Neuronal stem cell (in vitro differentiated cells): ENCODE data around the gene MPL.
"Not testable (repeated sequence)": the region's sequence is repeated elsewhere in the genome, so short reads cannot be mapped to it uniquely, and the experiment has no call there.

Experiments used
- DNase-seq: peaks from one replicate; pipeline ENCODE4 v3.0.0-alpha.2; 2013; ENCODE audit warnings: low spot score
- H2AFZ ChIP-seq: one replicate; pipeline ENCODE4 v1.6.1; 2013; ENCODE audit warnings: mild to moderate bottlenecking, low read length, inconsistent platforms
- H2AK5ac ChIP-seq: 2 replicates; pipeline ENCODE4 v1.6.1; 2013; ENCODE audit warnings: low read depth, mild to moderate bottlenecking, inconsistent platforms, low read length, moderate library complexity, mixed read lengths
- H2BK120ac ChIP-seq: 2 replicates; pipeline ENCODE4 v1.6.1; 2013; ENCODE audit warnings: low read depth, mild to moderate bottlenecking, inconsistent platforms, low read length, moderate library complexity, mixed read lengths
- H2BK12ac ChIP-seq: one replicate; pipeline ENCODE4 v1.6.1; 2013; ENCODE audit warnings: low read length, inconsistent platforms
- H2BK15ac ChIP-seq: 2 replicates; pipeline ENCODE4 v1.6.1; 2013; ENCODE audit warnings: mild to moderate bottlenecking, low read length, inconsistent platforms, mixed read lengths
- H2BK5ac ChIP-seq: one replicate; pipeline ENCODE4 v1.6.1; 2013; ENCODE audit warnings: inconsistent platforms, mild to moderate bottlenecking, low read length, moderate library complexity
- H3K14ac ChIP-seq: one replicate; pipeline ENCODE4 v1.6.1; 2013; ENCODE audit warnings: low read length, inconsistent platforms
- H3K18ac ChIP-seq: 2 replicates; pipeline ENCODE4 v1.6.1; 2013; ENCODE audit warnings: low read length, inconsistent platforms
- H3K23ac ChIP-seq: 2 replicates; pipeline ENCODE4 v1.6.1; 2013; ENCODE audit warnings: low read depth, mild to moderate bottlenecking, mixed read lengths, low read length, inconsistent platforms; ENCODE audit not compliant: poor library complexity
- H3K27ac ChIP-seq: replicated peaks from 3 replicates; pipeline ENCODE4 v1.5.1; 2013; ENCODE audit warnings: low read length, inconsistent platforms
- H3K27me3 ChIP-seq, 3 experiments: 2 replicates each; pipeline ENCODE4 v1.6.1; 2013; ENCODE audit warnings: low read length in 3 of 3, mild to moderate bottlenecking in 2 of 3, inconsistent platforms in 1 of 3, low read depth in 1 of 3, mixed read lengths in 1 of 3, moderate library complexity in 1 of 3; ENCODE audit not compliant: control insufficient read depth in 3 of 3, insufficient read depth in 3 of 3
- H3K36me3 ChIP-seq, 2 donors: replicated peaks in 1 of 2; 2 replicates each; pipeline ENCODE4 v1.6.1; 2013; ENCODE audit warnings: low read length in 2 of 2; ENCODE audit not compliant: control insufficient read depth in 2 of 2, insufficient read depth in 2 of 2
- H3K4ac ChIP-seq: 2 replicates; pipeline ENCODE4 v1.6.1; 2013; ENCODE audit warnings: inconsistent platforms, mild to moderate bottlenecking, low read length, moderate library complexity
- H3K4me1 ChIP-seq, 2 donors: 1 replicate in 1 of 2; 2 replicates in 1 of 2; pipeline ENCODE4 v1.6.1; 2013; ENCODE audit warnings: low read length in 2 of 2, low read depth in 1 of 2; ENCODE audit not compliant: control insufficient read depth in 2 of 2, insufficient read depth in 1 of 2
- H3K4me2 ChIP-seq: one replicate; pipeline ENCODE4 v1.6.1; 2013; ENCODE audit warnings: mild to moderate bottlenecking, low read length, inconsistent platforms; ENCODE audit not compliant: insufficient read depth, poor library complexity, severe bottlenecking
- H3K4me3 ChIP-seq, 2 donors: 2 replicates each; pipeline ENCODE4 v1.5.1; 2013; ENCODE audit warnings: low read length in 2 of 2, mild to moderate bottlenecking in 2 of 2, inconsistent platforms in 1 of 2, moderate library complexity in 1 of 2
- H3K79me1 ChIP-seq: one replicate; pipeline ENCODE4 v1.6.1; 2013; ENCODE audit warnings: low read depth, mild to moderate bottlenecking, inconsistent platforms, low read length, moderate library complexity
- H3K9ac ChIP-seq: one replicate; pipeline ENCODE4 v1.6.1; 2013; ENCODE audit warnings: mild to moderate bottlenecking, low read depth, low read length, inconsistent platforms; ENCODE audit not compliant: poor library complexity
- H3K9me3 ChIP-seq, 2 donors: replicated peaks in 1 of 2; 2 replicates each; pipeline versions ENCODE3 to v1.6.1; 2013; ENCODE audit warnings: low read length in 2 of 2, mild to moderate bottlenecking in 2 of 2, inconsistent platforms in 1 of 2, low read depth in 1 of 2, mixed read lengths in 1 of 2, moderate library complexity in 1 of 2; ENCODE audit not compliant: control insufficient read depth in 2 of 2, insufficient read depth in 1 of 2
- H4K8ac ChIP-seq: one replicate; pipeline ENCODE4 v1.6.1; 2013; ENCODE audit warnings: low read depth, mild to moderate bottlenecking, inconsistent platforms, low read length, moderate library complexity
- H4K91ac ChIP-seq: one replicate; pipeline ENCODE4 v1.6.1; 2013; ENCODE audit warnings: low read length, low read depth, mild to moderate bottlenecking, inconsistent platforms; ENCODE audit not compliant: poor library complexity
- WGBS, 2 donors: extraction: QIAGEN DNeasy Blood & Tissue Kit; methylation state at CpG; one replicate each; pipeline ENCODE4 v1.1.7; 2013; ENCODE audit warnings: missing lambda C conversion rate in 2 of 2, mixed read lengths in 1 of 2; ENCODE audit not compliant: insufficient read length in 2 of 2, insufficient replicate concordance in 1 of 2; ENCODE audit errors: extremely low coverage in 2 of 2; 5-methylcytosine and 5-hydroxymethylcytosine counted together

MPL gene

GRCh38 chr1:43367026-43367903 lies 29.6 kb downstream of the MPL start:
- peak overlapping the region; percentile 76 for H2BK15ac ChIP-seq
- peaks cover 4% of the 10 kb centered on the region for H3K79me1 ChIP-seq
- peak overlapping the region; percentile 99 for H2BK12ac ChIP-seq
- H3K4me3 ChIP-seq, result peak overlapping the region; percentile 77 to 79
- H4K91ac ChIP-seq, result peak overlapping the region; percentile 82
- H3K4me1 ChIP-seq, result peaks cover 11 to 29% of the 10 kb centered on the region in 2 donors
- H3K27me3 ChIP-seq, result no peaks in the 10 kb centered on the region
- H3K23ac ChIP-seq, result peak overlapping the region; percentile 94
- H3K18ac ChIP-seq, result peak overlapping the region; percentile 98
- H2AK5ac ChIP-seq, result peak overlapping the region; percentile 90
- H2AFZ ChIP-seq, result peak overlapping the region; percentile 99
- no peak overlapping the region for H2BK120ac ChIP-seq
- no CpG with 5 or more reads among the region's 48 CpGs for WGBS, 2 donors
- peaks cover 19 to 32% of the 10 kb centered on the region in 2 donors for H3K36me3 ChIP-seq
- peak overlapping the region; percentile 77 for H3K4me2 ChIP-seq
- H2BK5ac ChIP-seq, result peak overlapping the region; percentile 82
- no peak overlapping the region for H4K8ac ChIP-seq
- H3K9me3 ChIP-seq, result no peaks in the 10 kb centered on the region
- H3K14ac ChIP-seq, result peak overlapping the region; percentile 90
- H3K27ac ChIP-seq, result peak overlapping the region; percentile 46
- no peak overlapping the region for H3K4ac ChIP-seq
- no peak for DNase-seq
- peak overlapping the region; percentile 93 for H3K9ac ChIP-seq

GRCh38 chr1:43367904-43368645 lies 30.5 kb downstream of the MPL start, which contains the start of gene ELOVL1:
ELOVL1 (minus strand) TSS chr1:43368011; CDS start chr1:43365609, 2,402 bp downstream.
- peak; percentile 83 for DNase-seq
- peaks cover 17 to 25% of the 10 kb centered on the region in 2 donors for H3K36me3 ChIP-seq
- H3K4ac ChIP-seq, result peak within 1 kb of the TSS; percentile 54
- H2AFZ ChIP-seq, result peak within 1 kb of the TSS; percentile 99
- peak within 1 kb of the TSS; percentile 90 for H2AK5ac ChIP-seq
- peaks cover 11 to 28% of the 10 kb centered on the region in 2 donors for H3K4me1 ChIP-seq
- H3K27me3 ChIP-seq, result no peaks in the 10 kb centered on the region
- peak within 1 kb of the TSS; percentile 77 to 81 for H3K4me3 ChIP-seq
- peak within 1 kb of the TSS; percentile 94 for H3K27ac ChIP-seq
- H3K23ac ChIP-seq, result peak within 1 kb of the TSS; percentile 94
- no peak within 1 kb of the TSS for H2BK120ac ChIP-seq
- H3K79me1 ChIP-seq, result peaks cover 4% of the 10 kb centered on the region
- peak within 1 kb of the TSS; percentile 77 for H3K4me2 ChIP-seq
- peak within 1 kb of the TSS; percentile 99 for H3K18ac ChIP-seq
- peak within 1 kb of the TSS; percentile 82 for H4K91ac ChIP-seq
- H3K9me3 ChIP-seq, result no peaks in the 10 kb centered on the region
- H2BK12ac ChIP-seq, result peak within 1 kb of the TSS; percentile 99
- no CpG with 5 or more reads among the region's 58 CpGs for WGBS, 2 donors
- peak within 1 kb of the TSS; percentile 76 for H2BK15ac ChIP-seq
- H3K9ac ChIP-seq, result peak within 1 kb of the TSS; percentile 93
- peak within 1 kb of the TSS; percentile 90 for H3K14ac ChIP-seq
- no peak within 1 kb of the TSS for H4K8ac ChIP-seq
- H2BK5ac ChIP-seq, result peak within 1 kb of the TSS; percentile 82

GRCh38 chr1:43368646-43369020 lies 31.0 kb downstream of the MPL start:
- Histone ChIP-seq H3K4ac (no peak overlapping the region), H3K4me1 (peaks cover 11 to 23% of the 10 kb centered on the region in 2 donors), H3K79me1 (peaks cover 4% of the 10 kb centered on the region), H3K4me3 (peak overlapping the region; percentile 77 to 81), H3K27ac (peak overlapping the region; percentile 94), H2BK15ac (no peak overlapping the region), H3K9me3 (no peaks in the 10 kb centered on the region), H3K36me3 (peaks cover 14 to 20% of the 10 kb centered on the region in 2 donors), H3K4me2 (peak overlapping the region; percentile 40), H2BK5ac (no peak overlapping the region), H2BK120ac (no peak overlapping the region), H3K18ac (peak overlapping the region; percentile 29), H3K27me3 (no peaks in the 10 kb centered on the region), H3K14ac (no peak overlapping the region), H2BK12ac (no peak overlapping the region), H2AK5ac (no peak overlapping the region), H4K8ac (no peak overlapping the region), H2AFZ (peak overlapping the region; percentile 99), H4K91ac (no peak overlapping the region), H3K9ac (no peak overlapping the region), H3K23ac (no peak overlapping the region)
- WGBS, 2 donors, result no CpG with 5 or more reads among the region's 6 CpGs
- no peak for DNase-seq

DNA sequence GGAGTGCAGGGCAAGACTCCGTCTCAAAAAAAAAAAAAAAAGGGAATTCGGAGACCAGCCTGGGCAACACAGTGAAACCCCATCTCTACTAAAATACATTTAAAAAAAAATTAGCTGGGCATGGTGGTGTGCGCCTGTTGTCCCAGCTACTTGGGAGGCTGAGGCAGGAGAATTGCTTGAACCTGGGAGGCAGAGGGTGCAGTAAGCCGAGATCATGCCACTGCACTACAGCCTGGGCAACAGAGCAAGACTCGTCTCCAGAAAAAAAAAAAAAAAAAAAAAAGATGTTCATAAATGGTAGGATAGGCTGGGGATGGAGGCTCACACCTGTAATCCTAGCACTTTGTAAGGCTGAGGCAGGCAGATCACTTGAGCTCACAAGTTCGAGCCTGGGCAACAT lies 32.2 kb downstream of the MPL start:
- not testable (repeated sequence) for H3K27ac ChIP-seq, H4K8ac ChIP-seq, H3K14ac ChIP-seq, H3K4me3 ChIP-seq, H3K4ac ChIP-seq, H3K4me2 ChIP-seq, H2BK15ac ChIP-seq, H2BK12ac ChIP-seq, H4K91ac ChIP-seq, DNase-seq, H3K36me3 ChIP-seq, H3K9ac ChIP-seq, H3K18ac ChIP-seq, H3K27me3 ChIP-seq, H2AK5ac ChIP-seq, H3K23ac ChIP-seq, H3K9me3 ChIP-seq, H3K79me1 ChIP-seq, H2BK5ac ChIP-seq, H2BK120ac ChIP-seq, H2AFZ ChIP-seq
- H3K4me1 ChIP-seq, result peaks cover 11 to 17% of the 10 kb centered on the region in 2 donors
- no CpG with 5 or more reads among the region's 6 CpGs for WGBS, 2 donors
